Astrocyte (in vitro differentiated cells and primary cell): ENCODE results near the gene DNAJC13. TPM values are rescaled to one million over a fixed set of nuclear protein-coding genes. Genes with fewer than 3 reads are reported as not detected.

Source experiments
- DNase-seq: peaks from one replicate; pipeline ENCODE4 v3.0.0-alpha.2; 2010; ENCODE audit warnings: low read depth
- FAIRE-seq: peaks from 2 replicates; lab custom pipeline; 2011; peaks lifted over from hg19 to GRCh38; lab: Jason Lieb, UNC
- H2AFZ ChIP-seq: 2 replicates; pipeline ENCODE4 v1.6.0; 2012; ENCODE audit warnings: low read depth, low read length, inconsistent platforms
- H3K27ac ChIP-seq: 2 replicates; pipeline ENCODE4 v1.5.1; 2011; ENCODE audit warnings: low read depth, low read length, inconsistent platforms
- H3K27me3 ChIP-seq: 2 replicates; pipeline ENCODE4 v1.6.0; 2011; ENCODE audit warnings: low read length, inconsistent platforms; ENCODE audit not compliant: insufficient read depth
- H3K36me3 ChIP-seq: 2 replicates; pipeline ENCODE4 v1.5.1; 2011; ENCODE audit warnings: low read length, inconsistent platforms; ENCODE audit not compliant: insufficient read depth
- H3K4me1 ChIP-seq: 2 replicates; pipeline ENCODE4 v1.5.1; 2011; ENCODE audit warnings: low read length, inconsistent platforms; ENCODE audit not compliant: insufficient read depth
- H3K4me2 ChIP-seq: 2 replicates; pipeline ENCODE4 v1.6.0; 2012; ENCODE audit warnings: low read length, inconsistent platforms
- H3K4me3 ChIP-seq: 2 replicates; pipeline ENCODE4 v1.5.1; 2011; ENCODE audit warnings: low read depth, mild to moderate bottlenecking, low read length, inconsistent platforms; ENCODE audit not compliant: insufficient read depth
- H3K79me2 ChIP-seq: 2 replicates; pipeline ENCODE4 v1.6.0; 2012; ENCODE audit warnings: mild to moderate bottlenecking, low read length, inconsistent platforms; ENCODE audit not compliant: insufficient read depth
- H3K9ac ChIP-seq: 2 replicates; pipeline ENCODE4 v1.6.0; 2012; ENCODE audit warnings: mild to moderate bottlenecking, low read length, inconsistent platforms
- H3K9me3 ChIP-seq: 2 replicates; pipeline ENCODE4 v1.5.1; 2012; ENCODE audit warnings: low read depth, mild to moderate bottlenecking, low read length, inconsistent platforms; ENCODE audit not compliant: insufficient read depth
- H4K20me1 ChIP-seq: 2 replicates; pipeline ENCODE4 v1.6.0; 2012; ENCODE audit warnings: low read length, inconsistent platforms; ENCODE audit not compliant: insufficient read depth
- H3K27ac Mint-ChIP-seq: one replicate; pipeline ENCODE4 v1.8.0; 2021; ENCODE audit warnings: mild to moderate bottlenecking, mixed read lengths; ENCODE audit not compliant: unreplicated experiment
- H3K27me3 Mint-ChIP-seq: one replicate; pipeline ENCODE4 v1.8.0; 2021; ENCODE audit warnings: low read depth, mixed read lengths; ENCODE audit not compliant: unreplicated experiment
- H3K36me3 Mint-ChIP-seq: one replicate; pipeline ENCODE4 v1.8.0; 2021; ENCODE audit warnings: low read depth, mixed read lengths; ENCODE audit not compliant: unreplicated experiment
- H3K4me1 Mint-ChIP-seq: one replicate; pipeline ENCODE4 v1.8.0; 2021; ENCODE audit warnings: low read depth, mixed read lengths; ENCODE audit not compliant: unreplicated experiment
- H3K4me3 Mint-ChIP-seq: one replicate; pipeline ENCODE4 v1.8.0; 2021; ENCODE audit warnings: mild to moderate bottlenecking, moderate library complexity, mixed read lengths; ENCODE audit not compliant: unreplicated experiment
- H3K9me3 Mint-ChIP-seq: one replicate; pipeline ENCODE4 v1.8.0; 2021; ENCODE audit warnings: mild to moderate bottlenecking, mixed read lengths; ENCODE audit not compliant: unreplicated experiment
- CTCF ChIP-seq: IDR thresholded peaks from 2 replicates; pipeline ENCODE4 v1.5.1; 2011; ENCODE audit warnings: low read depth, mild to moderate bottlenecking, inconsistent platforms, low read length, moderate library complexity; ENCODE audit not compliant: insufficient read depth
- EZH2 ChIP-seq: IDR thresholded peaks from 2 replicates; pipeline ENCODE4 v1.6.1; 2012; ENCODE audit warnings: mild to moderate bottlenecking, low read length, inconsistent platforms; ENCODE audit not compliant: insufficient read depth
- total RNA-seq: library from RNA; stranded (reverse); gene quantifications from 2 replicates; pipeline ENCODE4 v1.2.1, GENCODE V29; 2021

DNAJC13 gene
- total RNA-seq, 1 donor from 2014 or later, result 38.5 TPM

- FAIRE-seq (no peak), DNase-seq (no peak)
- Histone ChIP-seq H3K27me3 (no peaks in the 10 kb centered on the region), H3K9ac (no peak overlapping the region), H3K4me2 (no peak overlapping the region), H3K4me3 (no peak overlapping the region), H4K20me1 (no peaks in the 10 kb centered on the region), H3K36me3 (no peaks in the 10 kb centered on the region), H3K79me2 (no peaks in the 10 kb centered on the region), H3K27ac (no peak overlapping the region), H2AFZ (no peak overlapping the region), H3K4me1 (peaks cover 5% of the 10 kb centered on the region), H3K9me3 (no peaks in the 10 kb centered on the region)
- Mint-ChIP-seq H3K27ac (no peak overlapping the region), H3K4me3 (no peak overlapping the region), H3K9me3 (no peaks in the 10 kb centered on the region), H3K4me1 (no peaks in the 10 kb centered on the region), H3K27me3 (no peaks in the 10 kb centered on the region), H3K36me3 (peaks cover 8% of the 10 kb centered on the region)
- no peak for TF ChIP-seq CTCF
- no peak for TF ChIP-seq EZH2
Observed at GRCh38 chr3:132556508-132557159, 139.3 kb downstream of the DNAJC13 start.

GRCh38 chr3:132561003-132561402, 143.7 kb downstream of the DNAJC13 start:
- Histone ChIP-seq H3K9me3 (no peaks in the 10 kb centered on the region), H3K36me3 (no peaks in the 10 kb centered on the region), H3K27me3 (no peaks in the 10 kb centered on the region), H4K20me1 (no peaks in the 10 kb centered on the region), H3K4me2 (no peak overlapping the region), H2AFZ (no peak overlapping the region), H3K9ac (no peak overlapping the region), H3K27ac (no peak overlapping the region), H3K79me2 (no peaks in the 10 kb centered on the region), H3K4me3 (no peak overlapping the region), H3K4me1 (no peaks in the 10 kb centered on the region)
- Mint-ChIP-seq H3K9me3 (no peaks in the 10 kb centered on the region), H3K36me3 (peaks cover 12% of the 10 kb centered on the region), H3K27me3 (no peaks in the 10 kb centered on the region), H3K27ac (no peak overlapping the region), H3K4me3 (no peak overlapping the region), H3K4me1 (no peaks in the 10 kb centered on the region)
- FAIRE-seq (no peak), DNase-seq (no peak)
- TF ChIP-seq EZH2 (no peak), CTCF (no peak)

- FAIRE-seq (no peak), DNase-seq (no peak)
- Histone ChIP-seq H4K20me1 (no peaks in the 10 kb centered on the region), H3K4me3 (no peak overlapping the region), H3K9ac (no peak overlapping the region), H3K36me3 (no peaks in the 10 kb centered on the region), H3K4me1 (no peaks in the 10 kb centered on the region), H3K4me2 (no peak overlapping the region), H3K27me3 (no peaks in the 10 kb centered on the region), H3K27ac (no peak overlapping the region), H3K9me3 (no peaks in the 10 kb centered on the region), H3K79me2 (no peaks in the 10 kb centered on the region), H2AFZ (no peak overlapping the region)
- Mint-ChIP-seq H3K27me3 (no peaks in the 10 kb centered on the region), H3K9me3 (no peaks in the 10 kb centered on the region), H3K36me3 (peaks cover 8% of the 10 kb centered on the region), H3K4me3 (no peak overlapping the region), H3K27ac (no peak overlapping the region), H3K4me1 (no peaks in the 10 kb centered on the region)
- TF ChIP-seq CTCF (no peak), EZH2 (no peak)
Observed at GRCh38 chr3:132563420-132564069, 146.2 kb downstream of the DNAJC13 start.
